ENCODE measurements around the gene GRK1. TPM values are rescaled to one million over a fixed set of nuclear protein-coding genes. Genes with fewer than 3 reads are reported as not detected.

GRK1 gene
- total and polyA plus RNA-seq, 2 experiments from 2014 or later, result 0.17 TPM; not detected in 1

GRCh38 chr13:113654175-113654560, 12.9 kb upstream of the GRK1 start:
- DNase-seq (ENCODE audit: low spot score), result no peak
- H3K27me3 ChIP-seq, result no peaks in the 10 kb centered on the region
- H3K79me2 ChIP-seq, result no peaks in the 10 kb centered on the region
- TF ChIP-seq CTCF (IDR thresholded peaks at IDR 0.05; ENCODE audit: poor library complexity) (no peak), EZH2phosphoT487 (IDR thresholded peaks at IDR 0.05; ENCODE audit: low read depth, severe bottlenecking, unreplicated experiment) (no peak), EZH2 (IDR thresholded peaks at IDR 0.05; ENCODE audit: borderline replicate concordance) (no peak)
- WGBS (ENCODE audit: low lambda C conversion rate, missing lambda C conversion rate), result 80% methylated on average over 9 of the region's 9 CpGs
- no peaks in the 10 kb centered on the region for H3K9me2 ChIP-seq (replicated peaks; ENCODE audit: insufficient read depth)
- H2AFZ ChIP-seq, result no peak overlapping the region
- H3K4me2 ChIP-seq, result no peak overlapping the region
- H3K4me3 ChIP-seq, result no peak overlapping the region
- no peak overlapping the region for H3K27ac ChIP-seq
- no peaks in the 10 kb centered on the region for H4K20me1 ChIP-seq (ENCODE audit: insufficient read depth, poor library complexity, severe bottlenecking)
- H3K4me1 ChIP-seq (ENCODE audit: insufficient read depth), result no peaks in the 10 kb centered on the region
- H3K9me3 ChIP-seq (ENCODE audit: low read depth), result no peaks in the 10 kb centered on the region
- H3K36me3 ChIP-seq (replicated peaks; ENCODE audit: insufficient read depth, low read depth), result no peaks in the 10 kb centered on the region

GRCh38 chr13:113654591-113655345, 12.3 kb upstream of the GRK1 start:
- H3K79me2 ChIP-seq, result no peaks in the 10 kb centered on the region
- H3K4me2 ChIP-seq, result no peak overlapping the region
- 98% methylated on average over 38 of the region's 39 CpGs for WGBS (ENCODE audit: low lambda C conversion rate, missing lambda C conversion rate)
- H3K4me3 ChIP-seq, result no peak overlapping the region
- H3K9me2 ChIP-seq (replicated peaks; ENCODE audit: insufficient read depth), result no peaks in the 10 kb centered on the region
- no peak overlapping the region for H2AFZ ChIP-seq
- no peak for DNase-seq (ENCODE audit: low spot score)
- H3K27ac ChIP-seq, result no peak overlapping the region
- H3K36me3 ChIP-seq (replicated peaks; ENCODE audit: insufficient read depth, low read depth), result no peaks in the 10 kb centered on the region
- H3K4me1 ChIP-seq (ENCODE audit: insufficient read depth), result no peaks in the 10 kb centered on the region
- H3K9me3 ChIP-seq (ENCODE audit: low read depth), result no peaks in the 10 kb centered on the region
- no peaks in the 10 kb centered on the region for H4K20me1 ChIP-seq (ENCODE audit: insufficient read depth, poor library complexity, severe bottlenecking)
- H3K27me3 ChIP-seq, result no peaks in the 10 kb centered on the region
- TF ChIP-seq EZH2phosphoT487 (IDR thresholded peaks at IDR 0.05; ENCODE audit: low read depth, severe bottlenecking, unreplicated experiment), result no peak
- TF ChIP-seq EZH2 (IDR thresholded peaks at IDR 0.05; ENCODE audit: borderline replicate concordance), result no peak
- TF ChIP-seq CTCF (IDR thresholded peaks at IDR 0.05; ENCODE audit: poor library complexity), result no peak

- no peak for TF ChIP-seq CTCF (IDR thresholded peaks at IDR 0.05; ENCODE audit: poor library complexity)
- no peak for TF ChIP-seq EZH2phosphoT487 (IDR thresholded peaks at IDR 0.05; ENCODE audit: low read depth, severe bottlenecking, unreplicated experiment)
- TF ChIP-seq EZH2 (IDR thresholded peaks at IDR 0.05; ENCODE audit: borderline replicate concordance), result no peak
- H3K9me3 ChIP-seq (ENCODE audit: low read depth), result no peaks in the 10 kb centered on the region
- 91% methylated on average over 15 of the region's 15 CpGs for WGBS (ENCODE audit: low lambda C conversion rate, missing lambda C conversion rate)
- H3K27me3 ChIP-seq, result no peaks in the 10 kb centered on the region
- no peak for DNase-seq (ENCODE audit: low spot score)
- H3K79me2 ChIP-seq, result no peaks in the 10 kb centered on the region
- H3K4me3 ChIP-seq, result no peak overlapping the region
- H3K36me3 ChIP-seq (replicated peaks; ENCODE audit: insufficient read depth, low read depth), result no peaks in the 10 kb centered on the region
- no peaks in the 10 kb centered on the region for H4K20me1 ChIP-seq (ENCODE audit: insufficient read depth, poor library complexity, severe bottlenecking)
- no peaks in the 10 kb centered on the region for H3K4me1 ChIP-seq (ENCODE audit: insufficient read depth)
- H3K4me2 ChIP-seq, result no peak overlapping the region
- H2AFZ ChIP-seq, result no peak overlapping the region
- H3K27ac ChIP-seq, result no peak overlapping the region
- no peaks in the 10 kb centered on the region for H3K9me2 ChIP-seq (replicated peaks; ENCODE audit: insufficient read depth)
These were observed 11.5 kb upstream of the GRK1 start for GRCh38 chr13:113655346-113656002.

All from hepatocyte (in vitro differentiated cells).